NCI-H82 (cell line): Measurements from ENCODE around the gene SLFN14.
"Not testable (repeated sequence)": the region's sequence is repeated elsewhere in the genome, so short reads cannot be mapped to it uniquely, and the experiment has no call there.

Source experiments
- DNase-seq: peaks from one replicate; lab custom pipeline; 2025; lab: John Stamatoyannopoulos, UW

The SLFN14 gene

DNA sequence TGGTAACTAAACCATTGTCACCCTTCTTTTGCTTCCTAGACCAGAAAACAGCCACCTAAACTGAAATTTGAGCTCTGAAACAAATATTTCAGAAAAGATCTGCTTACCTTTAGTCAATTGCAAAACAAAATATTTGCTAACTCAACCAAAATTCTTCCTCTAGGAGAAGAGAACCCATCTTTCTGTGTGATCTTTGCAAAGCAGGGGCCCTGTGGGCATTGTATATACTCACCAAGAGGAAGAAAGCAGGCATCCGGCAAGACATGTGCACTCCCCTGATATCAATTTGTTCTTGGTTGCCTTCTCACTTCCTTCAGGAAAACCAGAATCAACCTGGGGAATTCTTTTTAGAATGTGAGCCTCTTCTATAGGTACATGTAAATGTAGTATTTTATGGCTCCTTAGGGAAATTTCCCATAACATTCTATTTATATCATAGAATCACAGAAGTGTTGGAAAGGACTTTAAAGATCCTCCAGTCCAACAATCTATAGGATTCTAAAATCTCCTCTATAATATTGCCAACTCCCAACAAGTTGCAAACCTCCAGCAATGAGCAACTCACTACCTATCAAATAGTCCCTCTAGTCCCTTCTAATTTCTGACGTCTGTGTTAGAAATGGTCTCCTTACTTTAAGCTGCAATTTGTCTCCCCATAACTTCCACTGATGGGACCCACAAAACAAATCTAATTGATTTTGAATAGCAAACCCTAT lies 966 bp downstream of the SLFN14 start:
- DNase-seq, result no peak

DNA sequence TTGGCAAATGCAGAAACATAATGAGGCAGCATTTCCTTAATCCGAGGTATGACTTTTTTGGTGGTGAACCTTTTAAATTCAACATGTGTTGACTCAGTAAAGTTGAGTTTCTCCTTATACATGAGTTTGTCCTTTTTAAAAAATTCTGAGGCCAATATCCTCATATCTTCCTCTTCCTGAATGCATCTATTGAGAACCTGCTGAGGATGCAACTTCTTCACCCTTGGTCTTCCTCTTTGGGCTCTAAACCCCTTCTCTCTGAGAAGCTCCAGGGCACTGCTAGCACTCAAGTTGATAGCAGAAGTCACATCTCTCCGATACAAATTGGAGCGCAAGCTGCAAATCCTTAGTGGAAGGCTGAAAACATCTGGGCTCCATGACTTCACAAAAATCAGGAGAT lies 3.3 kb downstream of the SLFN14 start:
- no peak for DNase-seq

DNA sequence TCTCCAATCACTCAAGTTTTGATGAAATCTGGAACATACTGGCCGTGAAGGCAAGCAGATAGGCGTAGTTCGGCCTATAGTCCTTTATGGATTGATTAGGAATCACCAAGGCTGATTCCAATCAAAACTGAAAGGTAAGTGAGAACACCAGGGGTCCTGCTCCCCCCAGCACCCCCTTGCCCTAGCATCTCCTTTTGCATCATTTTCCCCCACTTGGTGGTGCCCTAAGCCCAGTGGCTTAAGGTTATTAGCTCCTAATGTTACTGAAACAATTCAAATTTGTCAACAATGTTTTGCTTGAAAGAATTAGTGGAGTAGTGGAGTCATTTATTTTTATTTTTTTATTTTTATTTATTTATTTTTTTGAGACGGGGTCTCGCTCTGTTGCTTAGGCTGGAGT lies 4.9 kb downstream of the SLFN14 start:
- peak; percentile 12 for DNase-seq

DNA sequence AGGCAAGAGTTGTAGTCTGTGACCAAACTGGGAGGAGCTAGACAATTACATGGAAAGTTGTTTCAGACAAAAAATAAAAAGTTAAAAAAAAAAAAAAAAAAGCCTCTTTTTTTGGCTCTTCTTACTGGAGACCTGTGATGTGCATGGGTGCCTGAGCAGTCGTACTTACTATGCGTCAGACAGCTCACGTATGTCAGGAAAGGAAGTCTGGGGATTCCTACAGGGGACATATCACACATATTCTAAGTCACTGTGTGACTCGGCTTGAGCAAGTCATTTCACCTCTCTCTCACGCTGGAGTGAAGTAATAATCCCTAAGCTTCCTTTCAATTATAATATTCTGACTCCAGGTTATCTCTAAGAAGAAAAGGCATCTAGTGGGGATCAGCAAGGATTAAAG lies 6.0 kb downstream of the SLFN14 start:
- DNase-seq, result no peak

DNA sequence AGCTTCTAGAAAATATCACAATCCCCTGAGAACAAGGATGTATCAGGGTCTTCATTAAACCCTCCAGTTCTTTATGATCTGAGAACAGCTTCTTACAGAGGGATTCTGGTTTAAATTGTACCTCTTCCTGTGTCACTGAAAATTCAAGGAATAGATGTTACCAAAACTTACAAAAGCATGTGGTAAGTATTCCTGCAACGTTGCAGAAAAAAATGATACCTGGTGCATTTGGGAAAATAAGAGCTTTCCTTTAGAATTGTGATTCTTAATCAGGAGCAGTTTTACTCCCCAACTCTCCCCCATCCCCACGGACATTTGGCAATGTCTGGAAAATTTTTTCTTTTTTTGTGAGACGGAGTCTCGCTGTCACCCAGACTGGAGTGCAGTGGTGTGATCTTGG lies 7.3 kb downstream of the SLFN14 start:
- no peak for DNase-seq

DNA sequence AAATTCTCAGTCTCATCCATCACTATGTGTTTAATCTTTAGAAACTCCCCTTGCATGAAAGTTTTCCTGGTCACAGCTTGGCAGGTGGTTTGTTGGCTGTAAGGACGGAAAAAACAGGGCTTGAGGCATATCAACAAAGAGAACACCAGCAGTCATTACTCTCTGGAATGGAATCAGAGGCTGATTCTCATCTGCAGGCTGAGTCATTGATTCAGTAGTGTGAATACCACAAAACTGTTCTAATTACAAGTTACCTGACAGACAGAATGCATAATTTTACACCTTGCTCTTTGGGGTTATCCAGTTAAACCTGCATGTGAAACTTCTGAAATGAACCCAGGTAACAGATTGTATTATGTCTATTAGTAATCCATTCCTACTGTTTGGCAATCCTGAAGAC lies 11.6 kb downstream of the SLFN14 start:
- DNase-seq, result no peak

DNA sequence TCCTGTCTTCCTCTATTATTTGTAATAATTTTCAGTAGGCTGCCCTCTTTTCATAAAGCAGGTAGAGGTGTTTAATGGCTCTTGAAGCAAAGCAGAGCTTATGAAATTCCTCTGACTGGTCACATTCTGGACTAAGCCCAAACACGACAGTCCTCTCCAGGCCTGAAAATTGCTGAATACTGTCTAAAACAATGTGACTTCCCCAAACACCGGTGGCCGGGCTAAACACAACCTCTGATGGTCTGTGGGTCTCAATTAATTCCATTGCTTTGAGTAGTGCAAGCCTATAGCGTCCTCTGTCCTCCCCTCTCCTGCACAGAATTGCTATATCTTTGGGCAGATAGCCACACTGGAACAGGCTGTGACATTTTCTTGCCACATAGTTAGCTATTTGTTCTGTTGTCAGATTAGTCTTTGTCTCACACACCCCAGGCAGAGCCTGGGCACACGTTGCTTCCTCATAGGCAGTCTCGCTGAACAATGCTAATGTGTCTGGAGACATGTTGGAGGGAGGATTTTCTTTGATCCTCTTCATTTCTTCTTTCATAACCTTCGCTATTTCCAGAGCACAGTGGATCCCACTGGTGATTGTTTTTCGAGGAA lies 12.3 kb downstream of the SLFN14 start:
- DNase-seq, result no peak

DNA sequence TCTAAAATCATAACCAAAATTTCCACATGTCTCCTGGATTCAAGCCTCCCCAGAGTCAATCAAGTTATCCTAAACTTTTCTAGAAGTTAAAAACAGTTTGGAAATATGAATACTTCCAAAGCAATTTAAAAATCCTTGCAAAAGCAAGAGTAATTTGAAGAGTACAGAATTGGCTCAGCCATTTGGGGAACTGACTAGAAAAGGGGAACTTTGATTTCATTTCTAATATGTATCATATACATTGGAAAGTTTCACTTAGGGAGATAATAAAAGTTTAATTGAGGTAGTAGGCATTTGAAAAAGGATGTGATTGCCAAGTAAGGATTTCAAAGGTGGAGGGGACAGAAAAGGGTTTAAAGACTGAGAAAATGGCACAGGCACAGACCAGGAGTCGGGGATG lies 14.1 kb downstream of the SLFN14 start:
- DNase-seq, result no peak

DNA sequence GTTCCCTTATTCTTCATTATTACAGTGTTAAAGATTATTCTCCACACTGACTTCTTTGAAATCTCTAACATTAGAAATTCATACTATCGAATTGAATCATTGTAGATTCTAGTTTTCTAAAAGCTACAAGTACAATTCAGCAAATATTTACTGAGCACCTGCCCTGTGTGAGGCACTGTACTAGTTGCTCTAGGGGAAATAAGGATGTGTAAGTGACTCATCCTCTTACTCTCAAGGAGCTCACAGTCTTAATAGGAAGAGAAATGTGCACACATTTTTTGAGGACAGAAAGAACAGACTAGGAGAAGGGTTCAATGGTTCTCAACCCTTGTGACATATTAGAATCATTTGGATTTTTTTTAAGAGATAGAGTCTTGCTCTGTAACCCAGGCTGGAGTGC lies 15.5 kb downstream of the SLFN14 start:
- DNase-seq, result no peak

DNA sequence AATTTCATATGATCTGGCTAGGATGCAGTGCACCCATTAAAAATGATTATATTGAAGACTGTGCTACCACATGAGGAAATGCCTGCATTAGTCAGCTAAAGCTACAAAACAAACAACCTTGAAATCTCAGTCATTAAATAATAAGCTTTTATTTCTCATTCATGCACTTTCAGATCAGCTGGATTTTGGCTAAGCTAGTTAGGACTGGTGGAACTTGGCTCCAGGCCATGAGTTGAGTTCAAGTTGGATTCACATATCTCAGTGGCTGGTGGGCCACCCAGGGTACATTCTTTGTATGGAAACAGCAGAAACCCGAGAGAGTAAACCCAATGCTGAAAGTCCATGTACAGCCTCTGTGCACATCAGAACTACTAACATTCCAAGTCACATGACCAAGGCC lies 16.8 kb downstream of the SLFN14 start:
- DNase-seq, result no peak

DNA sequence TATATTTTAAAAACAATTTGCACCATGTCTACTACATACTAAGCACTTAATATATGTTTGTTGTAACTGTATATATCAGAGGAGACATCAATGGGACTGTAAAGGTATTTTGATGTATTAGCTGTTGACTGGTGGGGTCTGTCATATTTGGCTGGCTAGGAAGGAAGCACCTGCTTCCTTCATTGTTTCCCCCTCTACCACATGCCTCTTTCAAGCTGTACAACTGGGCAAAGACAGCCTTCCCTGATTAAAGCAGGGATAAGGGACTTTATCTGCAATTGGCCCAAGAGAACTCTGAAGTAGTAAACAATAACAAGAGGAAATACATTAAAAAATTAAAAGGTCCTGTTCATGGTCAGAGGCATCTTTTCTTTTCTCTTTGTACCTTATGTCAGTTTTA lies 17.6 kb downstream of the SLFN14 start:
- DNase-seq, result no peak

DNA sequence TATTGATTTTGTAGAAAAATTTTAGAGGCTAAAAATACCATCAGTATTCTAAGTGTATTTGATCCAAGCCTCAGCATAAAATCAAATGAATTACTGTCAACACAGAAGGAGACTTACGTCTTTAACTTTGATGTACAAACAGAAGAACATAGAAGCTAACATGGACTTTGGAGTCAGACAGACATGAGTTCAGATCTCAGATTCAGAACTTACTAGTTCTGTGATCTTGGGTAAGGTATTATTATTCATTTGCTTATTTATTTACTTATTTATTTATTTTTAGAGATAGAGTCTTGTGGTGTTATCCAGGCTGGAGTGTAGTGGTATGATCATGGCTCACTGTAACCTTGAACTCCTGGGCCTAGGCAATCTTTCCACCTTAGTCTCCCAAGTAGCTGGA lies 19.2 kb downstream of the SLFN14 start:
- DNase-seq, result no peak

DNA sequence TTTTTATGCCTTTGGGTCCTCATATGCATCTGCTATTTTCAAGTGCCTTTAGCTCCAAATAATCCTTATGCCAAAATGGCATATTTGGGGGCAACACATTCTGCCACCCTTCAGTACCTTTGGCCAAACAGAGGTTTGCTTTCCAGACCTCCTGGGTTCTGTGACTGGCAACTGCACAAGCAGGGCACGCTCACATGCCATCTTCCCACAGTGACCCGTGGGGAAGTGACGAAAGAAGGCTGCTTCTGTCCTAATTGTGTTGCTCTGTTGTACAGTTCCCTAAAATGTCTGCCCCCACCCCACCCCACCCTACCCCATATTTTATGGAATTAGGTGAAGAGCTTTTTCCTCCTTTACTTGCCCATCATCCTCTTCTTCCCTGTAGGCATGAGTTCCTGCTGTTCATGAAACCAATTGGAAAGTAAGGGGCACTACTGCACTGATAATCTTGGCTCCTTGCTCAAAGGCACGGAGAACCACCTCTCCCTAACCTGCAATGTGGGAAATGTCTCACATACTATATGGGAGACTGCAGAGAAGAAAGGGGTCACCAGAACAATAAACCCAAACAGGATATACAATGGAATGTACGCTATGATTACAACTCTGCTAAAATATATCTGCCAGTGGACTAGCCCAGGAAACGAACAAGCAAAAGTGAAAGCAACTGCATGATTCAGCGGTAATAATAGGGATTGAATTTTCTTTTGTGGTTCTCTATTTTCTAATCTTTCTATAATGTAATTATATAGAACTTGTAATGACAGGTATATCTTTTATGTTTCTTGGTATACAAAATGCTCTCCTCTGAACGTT lies 19.8 kb downstream of the SLFN14 start:
- no peak for DNase-seq

DNA sequence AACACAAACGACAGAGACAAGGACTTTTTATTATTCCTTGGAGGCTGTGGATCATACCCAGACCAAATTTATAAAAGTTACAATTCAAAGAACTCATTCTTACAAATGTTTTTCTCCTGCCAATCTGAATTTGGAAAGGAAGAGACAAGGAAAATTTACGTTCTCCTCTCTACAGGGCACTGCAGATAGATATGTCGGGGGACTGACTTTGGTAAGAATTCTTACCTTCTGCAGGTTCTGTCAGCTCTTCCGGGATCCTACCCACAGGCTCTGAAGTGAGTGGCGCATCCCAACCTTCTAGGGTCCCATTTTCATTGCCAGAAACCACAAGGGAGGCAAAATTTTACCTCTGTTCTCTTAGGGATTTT lies 21.0 kb downstream of the SLFN14 start:
- DNase-seq, result no peak

DNA sequence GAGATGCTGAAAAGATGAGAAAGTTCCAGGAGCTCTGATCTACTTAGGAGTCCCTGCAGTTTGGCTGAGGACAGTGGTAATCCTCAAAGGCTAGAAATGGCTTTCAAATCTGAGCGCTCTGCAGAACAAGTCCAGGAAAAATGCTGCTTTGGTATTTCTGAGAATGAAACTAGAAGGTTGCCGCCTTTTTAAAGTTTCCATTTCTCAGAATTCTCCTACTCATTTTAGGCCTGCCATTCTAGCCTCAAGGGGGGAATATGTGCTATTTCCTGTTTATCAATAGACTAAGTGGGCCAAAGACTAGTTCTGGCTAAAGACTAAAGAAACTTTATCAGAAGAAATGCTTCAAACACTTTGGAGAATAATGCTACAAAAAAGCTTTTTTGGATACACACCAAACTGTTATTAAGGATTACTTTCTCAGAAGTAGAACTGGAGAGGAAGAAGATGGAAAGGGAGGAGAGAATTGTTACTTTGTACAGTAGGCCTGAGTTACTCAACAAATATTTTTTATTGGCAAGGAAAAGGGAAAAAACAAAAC lies 22.9 kb downstream of the SLFN14 start, which contains the start of gene SLFN12L:
SLFN12L (minus strand) TSS at position 78 of the 541 bp plus-strand sequence. CDS start 15,314 bp downstream, outside the sequence.
- no peak for DNase-seq

DNA sequence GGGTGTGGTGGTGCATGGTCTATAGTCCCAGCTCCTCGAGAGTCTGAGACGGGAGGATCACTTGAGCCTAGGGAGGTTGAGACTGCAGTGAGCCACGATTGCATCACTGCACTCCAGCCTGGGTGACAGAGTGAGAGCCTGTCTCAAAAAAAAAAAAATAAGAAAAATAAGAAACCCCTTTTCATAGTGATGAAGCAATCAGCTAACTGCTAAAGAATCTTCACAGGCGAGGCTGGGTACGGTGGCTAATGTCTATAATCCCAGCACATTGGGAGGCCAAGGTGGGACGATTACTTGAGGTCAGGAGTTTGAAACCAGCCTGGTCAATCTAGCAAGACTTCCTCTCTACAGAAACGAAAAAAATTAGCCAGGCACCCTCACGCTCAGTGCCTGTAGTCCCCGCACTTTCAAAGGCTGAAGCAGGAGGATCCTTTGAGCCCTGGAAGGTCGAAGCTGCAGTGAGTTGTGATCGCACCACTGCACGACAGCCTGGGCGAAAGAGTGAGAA lies 23.9 kb downstream of the SLFN14 start:
- no peak for DNase-seq

DNA sequence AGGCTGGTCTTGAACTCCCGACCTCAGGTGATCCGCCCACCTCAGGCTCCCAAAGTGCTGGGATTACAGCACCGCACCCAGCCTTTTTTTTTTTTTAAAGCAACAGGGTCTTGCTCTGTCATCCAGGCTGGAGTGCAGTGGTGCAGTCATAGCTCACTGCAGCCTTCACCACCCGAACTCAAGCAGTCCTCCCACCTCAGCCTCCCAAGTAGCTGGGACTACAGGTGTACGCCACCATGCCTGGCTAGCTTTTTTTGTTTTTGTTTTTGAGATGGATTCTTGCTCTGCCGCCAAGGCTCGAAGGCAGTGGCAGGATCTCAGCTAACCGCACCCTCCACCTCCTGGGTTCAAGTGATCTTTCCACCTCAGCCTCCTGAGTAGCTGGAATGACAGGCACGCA lies 25.2 kb downstream of the SLFN14 start:
- not testable (repeated sequence) for DNase-seq

DNA sequence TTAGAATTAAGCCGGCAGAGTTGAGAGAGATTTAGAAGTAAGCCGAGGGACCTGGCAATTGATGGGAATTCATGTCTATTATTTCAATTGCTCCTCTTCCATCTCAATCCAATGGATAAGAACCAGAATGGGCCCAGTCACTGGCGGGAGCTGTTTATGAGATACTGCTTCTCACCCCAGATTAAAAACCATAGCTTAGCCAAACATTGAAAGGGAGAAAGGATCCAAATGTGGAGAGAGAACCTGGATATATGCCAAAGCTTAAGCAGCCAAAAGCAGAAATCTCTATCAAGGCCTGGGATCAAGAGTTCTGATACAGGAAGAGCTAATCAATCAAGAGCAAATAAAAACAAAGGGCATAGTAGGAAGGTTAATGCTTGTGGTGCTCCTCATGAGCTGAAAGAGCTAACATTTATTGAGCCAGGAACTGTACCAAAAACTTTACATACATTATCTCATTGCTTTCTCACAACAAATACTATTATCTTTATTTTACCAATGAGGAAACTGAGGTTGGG lies 26.0 kb downstream of the SLFN14 start:
- DNase-seq, result peak; percentile 45

DNA sequence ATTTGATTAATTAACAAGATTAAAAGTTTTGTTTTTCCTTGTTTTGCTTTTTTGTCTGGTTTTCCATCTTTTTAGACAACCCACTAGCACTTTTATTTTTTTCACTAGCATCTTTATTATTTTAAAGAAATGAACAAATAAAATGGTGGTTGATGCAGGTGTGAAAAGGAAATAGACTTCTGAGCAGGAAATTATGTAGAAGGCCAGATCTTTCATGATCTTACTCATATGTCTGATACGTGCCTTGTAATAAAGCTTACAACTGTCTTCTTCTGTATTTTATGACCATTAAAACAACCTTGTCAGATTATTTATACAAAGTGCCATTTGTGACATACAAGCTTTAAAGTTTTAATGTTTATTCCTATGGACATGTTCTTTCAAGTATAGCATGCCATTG lies 29.5 kb downstream of the SLFN14 start:
- DNase-seq, result no peak

DNA sequence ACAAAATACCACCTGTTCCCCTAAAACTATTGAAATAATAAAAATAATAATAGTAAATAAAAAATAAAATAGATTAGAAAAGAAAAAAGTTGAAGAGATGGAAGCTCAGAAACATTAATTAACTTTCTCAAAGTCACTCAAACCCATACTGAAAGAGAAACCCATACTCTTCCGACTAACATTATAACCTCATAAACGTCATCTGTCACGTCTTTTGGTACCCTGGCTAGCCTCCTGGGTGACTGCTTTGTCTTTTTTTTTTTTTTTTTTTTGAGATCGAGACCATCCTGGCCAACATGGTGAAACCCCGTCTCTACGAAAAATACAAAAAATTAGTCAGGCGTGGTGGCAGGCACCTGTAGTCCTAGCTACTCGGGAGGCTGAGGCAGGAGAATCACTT lies 30.8 kb downstream of the SLFN14 start:
- DNase-seq, result no peak

DNA sequence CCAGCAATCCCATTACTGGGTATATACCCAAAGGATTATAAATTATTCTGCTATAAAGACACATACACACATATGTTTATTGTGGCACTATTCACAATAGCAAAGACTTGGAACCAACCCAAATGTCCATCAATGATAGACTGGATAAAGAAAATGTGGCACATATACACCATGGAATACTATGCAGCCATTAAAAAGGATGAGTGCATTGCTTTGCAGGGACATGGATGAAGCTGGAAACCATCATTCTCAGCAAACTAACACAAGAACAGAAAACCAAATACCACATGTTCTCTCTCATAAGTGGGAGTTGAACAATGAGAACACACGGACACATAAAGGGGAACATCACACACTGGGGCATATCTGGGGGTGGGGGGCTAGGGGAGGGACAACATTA lies 31.3 kb downstream of the SLFN14 start:
- not testable (repeated sequence) for DNase-seq

DNA sequence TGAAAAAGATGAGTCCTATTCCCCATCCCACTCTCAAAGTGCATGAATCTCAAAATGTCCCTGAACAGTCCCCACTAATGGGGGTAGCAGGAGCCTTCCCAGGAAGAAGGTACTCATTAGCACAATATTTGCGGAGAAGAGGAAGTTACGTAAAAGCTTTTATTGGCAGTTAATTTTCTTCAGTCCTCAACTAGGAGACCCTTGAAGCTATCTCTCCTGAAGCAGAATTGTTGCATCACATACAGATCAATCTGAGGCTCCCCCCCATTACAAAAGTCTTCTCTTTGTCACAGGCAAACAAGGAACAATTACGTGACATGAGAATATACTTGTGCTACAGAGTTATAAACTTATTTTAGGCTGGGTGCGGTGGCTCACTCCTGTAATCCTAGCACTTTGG lies 37.3 kb downstream of the SLFN14 start:
- DNase-seq, result no peak
